Measurements from ENCODE around the gene APOL6.
"Not testable (repeated sequence)": the region's sequence is repeated elsewhere in the genome, so short reads cannot be mapped to it uniquely, and the experiment has no call there.

APOL6 gene

GRCh38 chr22:35688913-35689675 is 40.8 kb downstream of the APOL6 start:
- Histone ChIP-seq H3K27ac (no peak overlapping the region), H3K36me3 (ENCODE audit: control insufficient read depth, insufficient read depth, low read length) (no peaks in the 10 kb centered on the region), H3K9me3 (ENCODE audit: control insufficient read depth, low read length) (no peaks in the 10 kb centered on the region), H3K79me2 (no peaks in the 10 kb centered on the region), H3K4me2 (ENCODE audit: low read length) (no peak overlapping the region), H3K4me1 (no peaks in the 10 kb centered on the region), H2AFZ (no peak overlapping the region), H3K4me3 (ENCODE audit: low read depth, low read length) (no peak overlapping the region), H3K27me3 (ENCODE audit: control insufficient read depth, insufficient read depth, low read length) (no peaks in the 10 kb centered on the region), H3K9ac (no peak overlapping the region)
- no peak for TF ChIP-seq CTCF (IDR thresholded peaks at IDR 0.05)

- Histone ChIP-seq H3K27ac (no peak overlapping the region), H3K4me1 (no peaks in the 10 kb centered on the region), H3K4me3 (ENCODE audit: low read depth, low read length) (no peak overlapping the region), H3K9me3 (ENCODE audit: control insufficient read depth, low read length) (no peaks in the 10 kb centered on the region), H3K36me3 (ENCODE audit: control insufficient read depth, insufficient read depth, low read length) (no peaks in the 10 kb centered on the region), H3K4me2 (ENCODE audit: low read length) (no peak overlapping the region), H2AFZ (no peak overlapping the region), H3K79me2 (no peaks in the 10 kb centered on the region), H3K9ac (no peak overlapping the region), H3K27me3 (ENCODE audit: control insufficient read depth, insufficient read depth, low read length) (no peaks in the 10 kb centered on the region)
- TF ChIP-seq CTCF (IDR thresholded peaks at IDR 0.05), result no peak
These were observed 41.8 kb downstream of the APOL6 start for GRCh38 chr22:35690001-35690400.

- no peaks in the 10 kb centered on the region for H3K79me2 ChIP-seq
- H3K4me1 ChIP-seq, result no peaks in the 10 kb centered on the region
- no peak overlapping the region for H3K27ac ChIP-seq
- H3K36me3 ChIP-seq (ENCODE audit: control insufficient read depth, insufficient read depth, low read length), result no peaks in the 10 kb centered on the region
- H3K9me3 ChIP-seq (ENCODE audit: control insufficient read depth, low read length), result no peaks in the 10 kb centered on the region
- no peak overlapping the region for H3K4me3 ChIP-seq (ENCODE audit: low read depth, low read length)
- H2AFZ ChIP-seq, result no peak overlapping the region
- TF ChIP-seq CTCF (IDR thresholded peaks at IDR 0.05), result no peak
- no peak overlapping the region for H3K4me2 ChIP-seq (ENCODE audit: low read length)
- H3K27me3 ChIP-seq (ENCODE audit: control insufficient read depth, insufficient read depth, low read length), result no peaks in the 10 kb centered on the region
- H3K9ac ChIP-seq, result no peak overlapping the region
These were observed 47.0 kb downstream of the APOL6 start for GRCh38 chr22:35695202-35695601.

GRCh38 chr22:35697142-35697541 is 48.9 kb downstream of the APOL6 start:
- no peak overlapping the region for H3K4me2 ChIP-seq (ENCODE audit: low read length)
- no peaks in the 10 kb centered on the region for H3K9me3 ChIP-seq (ENCODE audit: control insufficient read depth, low read length)
- H3K79me2 ChIP-seq, result no peaks in the 10 kb centered on the region
- H3K27me3 ChIP-seq (ENCODE audit: control insufficient read depth, insufficient read depth, low read length), result no peaks in the 10 kb centered on the region
- H3K27ac ChIP-seq, result no peak overlapping the region
- H3K36me3 ChIP-seq (ENCODE audit: control insufficient read depth, insufficient read depth, low read length), result no peaks in the 10 kb centered on the region
- H3K4me3 ChIP-seq (ENCODE audit: low read depth, low read length), result no peak overlapping the region
- no peaks in the 10 kb centered on the region for H3K4me1 ChIP-seq
- no peak overlapping the region for H3K9ac ChIP-seq
- no peak for TF ChIP-seq CTCF (IDR thresholded peaks at IDR 0.05)
- H2AFZ ChIP-seq, result no peak overlapping the region

GRCh38 chr22:35699852-35700251 is 51.6 kb downstream of the APOL6 start:
- H3K9ac ChIP-seq; H3K27me3 ChIP-seq (ENCODE audit: control insufficient read depth, insufficient read depth, low read length); H3K4me1 ChIP-seq; H3K4me2 ChIP-seq (ENCODE audit: low read length); H3K27ac ChIP-seq; H3K9me3 ChIP-seq (ENCODE audit: control insufficient read depth, low read length); H3K4me3 ChIP-seq (ENCODE audit: low read depth, low read length); H3K36me3 ChIP-seq (ENCODE audit: control insufficient read depth, insufficient read depth, low read length); H2AFZ ChIP-seq; H3K79me2 ChIP-seq: not testable (repeated sequence)

Measured in parathyroid adenoma (tissue), 2 donors.